Nephron (organoid): ENCODE results near the gene SEH1L.
"Not testable (repeated sequence)": the region's sequence is repeated elsewhere in the genome, so short reads cannot be mapped to it uniquely, and the experiment has no call there.

Experiments
- H3K27ac Mint-ChIP-seq, 3 experiments: 2 replicates each; pipeline ENCODE4 v1.8.0; 2020; ENCODE audit warnings: mixed read lengths in 3 of 3, mild to moderate bottlenecking in 2 of 3, moderate library complexity in 1 of 3
- H3K27me3 Mint-ChIP-seq: 2 replicates; pipeline ENCODE4 v1.8.0; 2021; ENCODE audit warnings: low read depth, mild to moderate bottlenecking, moderate library complexity, mixed read lengths
- H3K36me3 Mint-ChIP-seq: 2 replicates; pipeline ENCODE4 v1.8.0; 2020; ENCODE audit warnings: low read depth, mixed read lengths
- H3K4me1 Mint-ChIP-seq: 2 replicates; pipeline ENCODE4 v1.8.0; 2020; ENCODE audit warnings: mixed read lengths
- H3K4me3 Mint-ChIP-seq, 3 experiments: 2 replicates each; pipeline ENCODE4 v1.8.0; 2020; ENCODE audit warnings: mild to moderate bottlenecking in 3 of 3, mixed read lengths in 3 of 3, moderate library complexity in 2 of 3
- H3K9me3 Mint-ChIP-seq: 2 replicates; pipeline ENCODE4 v1.8.0; 2020; ENCODE audit warnings: mixed read lengths
- TF ChIP-seq, protein P1 (sequence below), 3 experiments: fragments of 200-600 bp; sonication (generic); IDR thresholded peaks; one replicate each; pipeline ENCODE4 v1.5.0; 2021; ENCODE audit warnings: antibody characterized with exemption in 3 of 3; ENCODE audit not compliant: unreplicated experiment in 3 of 3

SEH1L gene

DNA sequence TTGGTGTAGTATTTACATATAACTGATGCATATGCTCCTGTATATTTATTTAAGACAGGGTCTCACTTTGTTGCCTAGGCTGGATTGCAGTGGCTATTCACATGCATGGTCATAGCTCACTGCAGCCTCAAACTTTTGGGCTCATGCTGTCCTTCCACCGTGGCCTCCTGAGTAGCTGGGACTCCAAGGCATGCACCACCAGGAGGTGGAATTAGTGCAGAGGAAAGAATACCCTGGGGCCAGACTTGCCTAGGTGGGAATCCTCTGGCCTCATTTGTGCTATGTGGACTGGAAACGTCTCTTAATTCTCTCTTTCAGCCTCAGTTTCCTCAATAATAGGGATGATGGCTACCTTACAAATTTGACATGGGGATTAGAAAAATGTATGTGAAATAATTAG, 45.6 kb downstream of the SEH1L start:
- TF ChIP-seq, protein P1, sequence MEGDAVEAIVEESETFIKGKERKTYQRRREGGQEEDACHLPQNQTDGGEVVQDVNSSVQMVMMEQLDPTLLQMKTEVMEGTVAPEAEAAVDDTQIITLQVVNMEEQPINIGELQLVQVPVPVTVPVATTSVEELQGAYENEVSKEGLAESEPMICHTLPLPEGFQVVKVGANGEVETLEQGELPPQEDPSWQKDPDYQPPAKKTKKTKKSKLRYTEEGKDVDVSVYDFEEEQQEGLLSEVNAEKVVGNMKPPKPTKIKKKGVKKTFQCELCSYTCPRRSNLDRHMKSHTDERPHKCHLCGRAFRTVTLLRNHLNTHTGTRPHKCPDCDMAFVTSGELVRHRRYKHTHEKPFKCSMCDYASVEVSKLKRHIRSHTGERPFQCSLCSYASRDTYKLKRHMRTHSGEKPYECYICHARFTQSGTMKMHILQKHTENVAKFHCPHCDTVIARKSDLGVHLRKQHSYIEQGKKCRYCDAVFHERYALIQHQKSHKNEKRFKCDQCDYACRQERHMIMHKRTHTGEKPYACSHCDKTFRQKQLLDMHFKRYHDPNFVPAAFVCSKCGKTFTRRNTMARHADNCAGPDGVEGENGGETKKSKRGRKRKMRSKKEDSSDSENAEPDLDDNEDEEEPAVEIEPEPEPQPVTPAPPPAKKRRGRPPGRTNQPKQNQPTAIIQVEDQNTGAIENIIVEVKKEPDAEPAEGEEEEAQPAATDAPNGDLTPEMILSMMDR (IDR thresholded peaks at IDR 0.05; ENCODE audit: unreplicated experiment in 3 of 3) = no peak
- Mint-ChIP-seq H3K4me3 (peak overlapping the region in 2 of 3 experiments; percentile 88 to 99), H3K27me3 (no peaks in the 10 kb centered on the region), H3K36me3 (no peaks in the 10 kb centered on the region), H3K27ac (no peak overlapping the region), H3K9me3 (no peaks in the 10 kb centered on the region), H3K4me1 (peaks cover 31% of the 10 kb centered on the region)

DNA sequence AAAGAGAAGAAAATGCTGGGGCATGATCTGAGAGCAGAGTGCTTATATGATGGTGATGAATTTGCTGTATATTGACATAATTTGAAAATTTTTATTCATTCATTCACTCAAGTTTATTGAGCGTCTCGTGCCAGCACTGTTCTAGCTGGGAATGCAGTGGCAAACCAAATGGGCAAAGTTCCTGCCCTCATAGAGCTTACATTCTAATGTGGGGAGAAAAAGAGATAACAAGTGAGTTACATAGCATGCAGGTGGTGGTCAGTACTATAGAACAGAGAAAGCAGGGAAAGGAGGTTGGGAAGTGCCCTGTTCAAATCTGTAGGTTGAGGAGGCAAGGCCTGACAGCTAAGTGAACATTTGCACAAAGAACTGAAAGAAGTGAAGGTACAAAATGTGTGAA, 47.6 kb downstream of the SEH1L start:
- Mint-ChIP-seq H3K27me3 (no peaks in the 10 kb centered on the region), H3K9me3 (no peaks in the 10 kb centered on the region), H3K36me3 (no peaks in the 10 kb centered on the region), H3K4me1 (peaks cover 28% of the 10 kb centered on the region), H3K4me3 (no peak overlapping the region), H3K27ac (no peak overlapping the region)
- TF ChIP-seq, protein P1 (IDR thresholded peaks at IDR 0.05; ENCODE audit: unreplicated experiment in 3 of 3) = no peak

DNA sequence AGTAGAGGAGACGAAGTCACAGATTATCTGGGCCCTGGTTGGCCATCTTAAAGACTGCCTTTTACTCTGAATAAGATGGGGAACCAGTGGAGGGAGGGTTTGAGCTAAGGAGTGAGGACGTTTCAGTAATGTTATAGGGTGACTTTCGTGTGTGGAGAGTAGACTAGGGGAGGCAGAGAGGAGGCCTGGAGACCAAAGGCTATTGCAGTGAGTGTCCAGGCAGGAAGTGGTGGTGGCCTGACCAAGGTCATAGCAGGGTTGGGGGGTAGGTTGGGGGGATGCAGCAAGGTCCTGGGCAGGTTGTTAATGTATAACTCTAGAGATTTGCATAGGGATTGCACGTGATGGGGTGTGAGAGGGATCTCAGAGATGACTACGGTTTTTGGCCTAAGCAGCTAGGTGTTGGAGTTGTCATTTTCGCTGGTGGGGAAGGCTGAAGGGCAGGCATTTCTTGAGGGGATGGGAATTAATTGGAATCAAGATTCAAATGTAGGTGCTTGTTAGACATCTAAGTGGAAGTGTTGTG, 48.2 kb downstream of the SEH1L start:
- TF ChIP-seq, protein P1 (IDR thresholded peaks at IDR 0.05; ENCODE audit: unreplicated experiment in 3 of 3) = no peak
- Mint-ChIP-seq H3K27me3 (no peaks in the 10 kb centered on the region), H3K9me3 (no peaks in the 10 kb centered on the region), H3K4me3 (no peak overlapping the region), H3K4me1 (peaks cover 23% of the 10 kb centered on the region), H3K36me3 (no peaks in the 10 kb centered on the region), H3K27ac (no peak overlapping the region)

DNA sequence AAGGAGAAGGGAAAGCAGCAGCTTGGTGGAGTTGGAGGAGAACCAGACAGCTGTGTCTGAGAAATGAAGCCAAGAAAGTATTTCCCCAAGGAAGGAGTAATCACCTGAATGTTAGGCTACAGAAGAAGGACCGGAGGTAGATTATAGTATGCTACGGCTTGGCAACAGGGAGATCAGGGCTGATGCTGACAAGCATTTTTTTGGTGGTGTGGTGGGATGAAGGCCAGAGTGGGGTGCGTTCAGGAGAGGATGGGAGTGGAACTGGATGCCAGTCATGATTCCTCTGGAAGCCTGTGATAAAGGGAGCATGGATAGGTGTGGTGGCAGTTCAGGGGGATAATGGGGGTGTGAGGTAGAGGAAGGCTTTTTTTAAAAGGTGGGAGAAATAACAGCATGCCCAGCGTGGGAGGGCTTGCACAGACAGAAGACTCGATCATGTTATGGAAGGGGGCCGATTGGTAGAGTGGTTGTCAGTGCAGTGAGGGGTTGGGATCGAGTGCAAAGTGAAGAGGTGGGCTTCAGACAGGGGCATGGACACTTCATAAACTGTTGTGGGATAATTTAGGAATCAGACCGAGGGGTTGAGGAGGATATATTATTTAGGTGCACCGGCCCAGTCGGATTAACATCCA, 49.0 kb downstream of the SEH1L start:
- no peak overlapping the region for H3K27ac Mint-ChIP-seq
- H3K36me3 Mint-ChIP-seq = no peaks in the 10 kb centered on the region
- TF ChIP-seq, protein P1 (IDR thresholded peaks at IDR 0.05; ENCODE audit: unreplicated experiment in 3 of 3) = no peak
- peaks cover 23% of the 10 kb centered on the region for H3K4me1 Mint-ChIP-seq
- no peaks in the 10 kb centered on the region for H3K27me3 Mint-ChIP-seq
- no peaks in the 10 kb centered on the region for H3K9me3 Mint-ChIP-seq
- H3K4me3 Mint-ChIP-seq = no peak overlapping the region

DNA sequence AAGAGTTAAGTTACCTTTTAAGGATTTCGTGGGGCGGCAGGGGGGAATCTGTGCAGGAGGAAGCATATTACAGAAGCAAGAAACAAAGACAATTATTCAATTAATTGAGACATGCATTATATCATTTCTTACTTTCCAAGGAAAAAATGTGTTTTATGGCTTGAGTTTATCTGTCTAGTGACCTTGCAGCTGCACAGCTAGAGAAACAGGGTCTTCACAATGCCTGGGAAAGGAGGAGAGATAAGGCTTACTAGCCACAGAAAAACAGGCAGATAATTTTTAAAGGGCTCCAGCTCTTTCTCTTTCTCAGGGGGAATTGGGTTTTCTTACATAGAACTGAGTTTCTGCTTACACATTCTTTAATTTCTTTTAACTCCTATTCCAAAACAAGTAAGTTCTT, 49.5 kb downstream of the SEH1L start:
- H3K36me3 Mint-ChIP-seq, H3K9me3 Mint-ChIP-seq, H3K27ac Mint-ChIP-seq, H3K27me3 Mint-ChIP-seq, H3K4me3 Mint-ChIP-seq: not testable (repeated sequence)
- H3K4me1 Mint-ChIP-seq = peaks cover 18% of the 10 kb centered on the region

DNA sequence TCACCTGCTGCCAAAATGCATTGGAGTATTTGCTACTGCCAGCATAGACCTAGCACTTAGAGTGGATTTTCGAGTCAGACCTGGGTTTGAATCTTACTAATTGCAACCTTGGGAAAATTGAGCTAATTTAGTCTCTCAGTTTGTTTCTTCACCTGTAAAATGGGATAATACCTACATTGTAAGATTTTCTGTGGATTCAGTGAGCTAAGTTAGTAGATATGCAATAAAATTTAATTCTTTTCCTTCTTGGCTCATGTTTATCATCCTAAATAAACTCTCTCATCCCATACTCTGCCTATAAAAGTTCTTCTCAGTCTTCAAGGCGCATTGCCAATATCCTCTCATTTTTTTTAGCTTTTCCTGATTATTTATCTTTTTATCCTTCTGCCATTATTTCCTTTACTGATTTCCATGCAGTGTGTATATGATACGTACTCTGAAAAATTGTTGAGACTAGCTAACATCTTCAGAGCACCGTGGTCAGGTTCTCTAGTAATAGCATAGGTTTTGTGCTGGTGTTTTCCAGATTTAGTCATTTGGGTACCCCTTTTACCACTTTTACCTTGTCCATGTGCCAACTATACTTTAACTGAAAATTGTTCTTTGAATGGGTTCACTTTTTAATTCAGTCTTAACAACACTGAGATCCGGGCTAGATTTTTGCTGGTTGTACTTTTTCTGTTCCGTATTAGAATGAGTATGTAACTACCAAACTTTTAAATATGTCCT, 50.7 kb downstream of the SEH1L start:
- H3K27ac Mint-ChIP-seq = peak overlapping the region in 2 of 3 experiments; percentile 1 to 38
- H3K4me3 Mint-ChIP-seq = no peak overlapping the region
- no peaks in the 10 kb centered on the region for H3K9me3 Mint-ChIP-seq
- no peaks in the 10 kb centered on the region for H3K27me3 Mint-ChIP-seq
- H3K4me1 Mint-ChIP-seq = peaks cover 9% of the 10 kb centered on the region
- no peaks in the 10 kb centered on the region for H3K36me3 Mint-ChIP-seq
- TF ChIP-seq, protein P1 (IDR thresholded peaks at IDR 0.05; ENCODE audit: unreplicated experiment in 3 of 3) = no peak
